ENCODE data around the gene TBC1D24.
"Not testable (repeated sequence)": the region's sequence is repeated elsewhere in the genome, so short reads cannot be mapped to it uniquely, and the experiment has no call there.

The TBC1D24 gene

DNA sequence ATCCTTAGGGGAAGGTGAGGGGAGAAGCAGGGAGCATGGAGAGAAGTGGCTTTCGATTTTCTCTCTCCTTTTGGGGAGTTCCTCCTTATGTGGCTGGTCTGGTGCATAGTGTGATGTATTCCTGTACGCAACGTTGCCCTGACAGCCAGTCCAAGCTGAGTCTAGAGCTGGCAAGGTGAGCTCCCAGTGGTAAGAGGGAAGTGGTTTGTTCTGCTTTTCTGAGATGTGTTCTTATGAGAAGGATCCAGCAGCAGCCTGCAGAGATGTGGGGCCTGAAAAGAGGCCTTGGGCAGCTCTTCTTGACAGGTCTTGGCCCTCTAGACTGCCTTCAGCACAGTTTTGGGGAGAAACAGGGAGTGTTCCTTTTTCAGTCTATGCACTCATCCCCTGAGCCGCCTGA is 66.0 kb downstream of the TBC1D24 start:
- H3K4me1 ChIP-seq (ENCODE audit: control insufficient read depth in 2 of 2, insufficient read depth in 1 of 2, low read depth in 1 of 2, low read length in 2 of 2): peaks cover 0 to 10% of the 10 kb centered on the region in 2 donors
- H2BK12ac ChIP-seq (ENCODE audit: low read length); H3K4ac ChIP-seq (ENCODE audit: low read length); H2BK120ac ChIP-seq (ENCODE audit: low read depth, low read length); H3K36me3 ChIP-seq (replicated peaks in 1 of 2; ENCODE audit: control insufficient read depth in 2 of 2, insufficient read depth in 2 of 2, low read length in 2 of 2); H3K9me3 ChIP-seq (replicated peaks in 1 of 2; ENCODE audit: control insufficient read depth in 2 of 2, insufficient read depth in 1 of 2, low read depth in 1 of 2, low read length in 2 of 2); H2AFZ ChIP-seq (ENCODE audit: low read length); H3K18ac ChIP-seq (ENCODE audit: low read length); H3K14ac ChIP-seq (ENCODE audit: low read length); H2BK5ac ChIP-seq (ENCODE audit: low read length); H3K27ac ChIP-seq (replicated peaks; ENCODE audit: low read length); H2BK15ac ChIP-seq (ENCODE audit: low read length); H3K4me3 ChIP-seq (ENCODE audit: low read length in 2 of 2); H4K8ac ChIP-seq (ENCODE audit: low read depth, low read length); H3K27me3 ChIP-seq (ENCODE audit: control insufficient read depth in 3 of 3, insufficient read depth in 3 of 3, low read depth in 1 of 3, low read length in 3 of 3); H3K9ac ChIP-seq (ENCODE audit: low read depth, low read length, poor library complexity); H3K79me1 ChIP-seq (ENCODE audit: low read depth, low read length); DNase-seq (ENCODE audit: low spot score); H2AK5ac ChIP-seq (ENCODE audit: low read depth, low read length); H3K23ac ChIP-seq (ENCODE audit: low read depth, low read length, poor library complexity); H3K4me2 ChIP-seq (ENCODE audit: insufficient read depth, low read length, poor library complexity, severe bottlenecking); H4K91ac ChIP-seq (ENCODE audit: low read depth, low read length, poor library complexity): not testable (repeated sequence)
- no CpG with 5 or more reads among the region's 4 CpGs for WGBS, 2 donors (ENCODE audit: extremely low coverage in 2 of 2, insufficient read length in 2 of 2, insufficient replicate concordance in 1 of 2)

GRCh38 chr16:2541409-2541808 is 66.5 kb downstream of the TBC1D24 start:
- not testable (repeated sequence) for H4K91ac ChIP-seq (ENCODE audit: low read depth, low read length, poor library complexity); H3K23ac ChIP-seq (ENCODE audit: low read depth, low read length, poor library complexity); H3K27ac ChIP-seq (replicated peaks; ENCODE audit: low read length); H2BK120ac ChIP-seq (ENCODE audit: low read depth, low read length); H3K4me2 ChIP-seq (ENCODE audit: insufficient read depth, low read length, poor library complexity, severe bottlenecking); H3K27me3 ChIP-seq (ENCODE audit: control insufficient read depth in 3 of 3, insufficient read depth in 3 of 3, low read depth in 1 of 3, low read length in 3 of 3); H3K9me3 ChIP-seq (replicated peaks in 1 of 2; ENCODE audit: control insufficient read depth in 2 of 2, insufficient read depth in 1 of 2, low read depth in 1 of 2, low read length in 2 of 2); H3K9ac ChIP-seq (ENCODE audit: low read depth, low read length, poor library complexity); H3K4ac ChIP-seq (ENCODE audit: low read length); H2BK5ac ChIP-seq (ENCODE audit: low read length); H2AFZ ChIP-seq (ENCODE audit: low read length); H3K79me1 ChIP-seq (ENCODE audit: low read depth, low read length); H3K18ac ChIP-seq (ENCODE audit: low read length); H3K36me3 ChIP-seq (replicated peaks in 1 of 2; ENCODE audit: control insufficient read depth in 2 of 2, insufficient read depth in 2 of 2, low read length in 2 of 2); H3K4me3 ChIP-seq (ENCODE audit: low read length in 2 of 2); H3K14ac ChIP-seq (ENCODE audit: low read length); H4K8ac ChIP-seq (ENCODE audit: low read depth, low read length); H3K4me1 ChIP-seq (ENCODE audit: control insufficient read depth in 2 of 2, insufficient read depth in 1 of 2, low read depth in 1 of 2, low read length in 2 of 2); DNase-seq (ENCODE audit: low spot score); H2BK15ac ChIP-seq (ENCODE audit: low read length); H2BK12ac ChIP-seq (ENCODE audit: low read length); H2AK5ac ChIP-seq (ENCODE audit: low read depth, low read length)
- WGBS, 2 donors (ENCODE audit: extremely low coverage in 2 of 2, insufficient read length in 2 of 2, insufficient replicate concordance in 1 of 2): no CpG with 5 or more reads among the region's 6 CpGs

DNA sequence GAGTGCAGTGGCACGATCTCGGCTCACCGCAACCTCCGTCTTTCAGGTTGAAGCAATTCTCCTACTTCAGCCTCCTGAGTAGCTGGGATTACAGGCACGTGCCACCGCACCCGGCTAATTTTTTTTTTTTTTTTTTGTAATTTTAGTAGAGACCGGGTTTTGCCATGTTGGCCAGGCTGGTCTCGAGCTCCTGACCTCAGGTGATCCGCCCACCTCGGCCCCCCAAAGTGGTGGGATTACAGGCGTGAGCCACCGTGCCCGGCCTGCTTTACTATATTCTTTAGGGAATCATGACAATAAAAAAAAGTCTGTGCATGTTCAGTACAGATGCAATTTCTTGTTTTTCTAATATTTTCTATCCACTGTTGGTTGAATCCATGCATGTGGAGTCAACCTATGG is 68.8 kb downstream of the TBC1D24 start:
- not testable (repeated sequence) for H3K9me3 ChIP-seq (replicated peaks in 1 of 2; ENCODE audit: control insufficient read depth in 2 of 2, insufficient read depth in 1 of 2, low read depth in 1 of 2, low read length in 2 of 2); H2AK5ac ChIP-seq (ENCODE audit: low read depth, low read length); H2BK120ac ChIP-seq (ENCODE audit: low read depth, low read length); H3K9ac ChIP-seq (ENCODE audit: low read depth, low read length, poor library complexity); H3K14ac ChIP-seq (ENCODE audit: low read length); H3K27me3 ChIP-seq (ENCODE audit: control insufficient read depth in 3 of 3, insufficient read depth in 3 of 3, low read depth in 1 of 3, low read length in 3 of 3); H2BK15ac ChIP-seq (ENCODE audit: low read length); DNase-seq (ENCODE audit: low spot score); H3K27ac ChIP-seq (replicated peaks; ENCODE audit: low read length); H3K4ac ChIP-seq (ENCODE audit: low read length); H3K4me1 ChIP-seq (ENCODE audit: control insufficient read depth in 2 of 2, insufficient read depth in 1 of 2, low read depth in 1 of 2, low read length in 2 of 2); H2BK5ac ChIP-seq (ENCODE audit: low read length); H3K36me3 ChIP-seq (replicated peaks in 1 of 2; ENCODE audit: control insufficient read depth in 2 of 2, insufficient read depth in 2 of 2, low read length in 2 of 2); H4K91ac ChIP-seq (ENCODE audit: low read depth, low read length, poor library complexity); H3K79me1 ChIP-seq (ENCODE audit: low read depth, low read length); H2BK12ac ChIP-seq (ENCODE audit: low read length); H3K18ac ChIP-seq (ENCODE audit: low read length); H2AFZ ChIP-seq (ENCODE audit: low read length); H3K4me2 ChIP-seq (ENCODE audit: insufficient read depth, low read length, poor library complexity, severe bottlenecking); H3K23ac ChIP-seq (ENCODE audit: low read depth, low read length, poor library complexity); H3K4me3 ChIP-seq (ENCODE audit: low read length in 2 of 2); H4K8ac ChIP-seq (ENCODE audit: low read depth, low read length)
- no CpG with 5 or more reads among the region's 14 CpGs for WGBS, 2 donors (ENCODE audit: extremely low coverage in 2 of 2, insufficient read length in 2 of 2, insufficient replicate concordance in 1 of 2)

GRCh38 chr16:2550283-2550878 is 75.5 kb downstream of the TBC1D24 start:
- WGBS, 2 donors (ENCODE audit: extremely low coverage in 2 of 2, insufficient read length in 2 of 2, insufficient replicate concordance in 1 of 2): no CpG with 5 or more reads among the region's 14 CpGs

More at GRCh38 chr16:2550283-2550878, 75.5 kb downstream of the TBC1D24 start:
- H3K18ac ChIP-seq (ENCODE audit: low read length); H3K4me3 ChIP-seq (ENCODE audit: low read length in 2 of 2); H3K27me3 ChIP-seq (ENCODE audit: control insufficient read depth in 3 of 3, insufficient read depth in 3 of 3, low read depth in 1 of 3, low read length in 3 of 3); H3K36me3 ChIP-seq (replicated peaks in 1 of 2; ENCODE audit: control insufficient read depth in 2 of 2, insufficient read depth in 2 of 2, low read length in 2 of 2); H3K9ac ChIP-seq (ENCODE audit: low read depth, low read length, poor library complexity); H3K9me3 ChIP-seq (replicated peaks in 1 of 2; ENCODE audit: control insufficient read depth in 2 of 2, insufficient read depth in 1 of 2, low read depth in 1 of 2, low read length in 2 of 2); H2BK5ac ChIP-seq (ENCODE audit: low read length); H4K91ac ChIP-seq (ENCODE audit: low read depth, low read length, poor library complexity); H3K14ac ChIP-seq (ENCODE audit: low read length); H3K27ac ChIP-seq (replicated peaks; ENCODE audit: low read length); H4K8ac ChIP-seq (ENCODE audit: low read depth, low read length); H3K4me2 ChIP-seq (ENCODE audit: insufficient read depth, low read length, poor library complexity, severe bottlenecking); H3K23ac ChIP-seq (ENCODE audit: low read depth, low read length, poor library complexity); DNase-seq (ENCODE audit: low spot score); H2BK15ac ChIP-seq (ENCODE audit: low read length); H2BK120ac ChIP-seq (ENCODE audit: low read depth, low read length); H3K79me1 ChIP-seq (ENCODE audit: low read depth, low read length); H2AFZ ChIP-seq (ENCODE audit: low read length); H3K4ac ChIP-seq (ENCODE audit: low read length); H2BK12ac ChIP-seq (ENCODE audit: low read length); H3K4me1 ChIP-seq (ENCODE audit: control insufficient read depth in 2 of 2, insufficient read depth in 1 of 2, low read depth in 1 of 2, low read length in 2 of 2); H2AK5ac ChIP-seq (ENCODE audit: low read depth, low read length): not testable (repeated sequence)
